HCT116 (cell line): ENCODE results near the gene MKI67. TPM values are rescaled to one million over a fixed set of nuclear protein-coding genes. Genes with fewer than 3 reads are reported as not detected.

Source experiments
- ATAC-seq: fragments of 200-7000 bp; cut with Tn5 transposase; 2 replicates; pipeline ENCODE4 v1.9.1; 2020; ENCODE audit warnings: mild to moderate bottlenecking, moderate library complexity
- BruUV-seq: library from RNA; stranded (reverse); fragments of 400-500 nt; replicated peaks from 2 replicates; lab custom pipeline; 2021; lab: Mats Ljungman, UMichigan
- CTCF ChIA-PET: fragments of 300-600 bp; sonication (Branson Sonifier 250); formaldehyde crosslinking; loops from one replicate; lab custom pipeline; 2021; ENCODE audit warnings: antibody characterized with exemption; lab: Charles Lee
- POLR2A ChIA-PET: fragments of 300-600, 350-600 bp; sonication (Branson Sonifier 250); formaldehyde crosslinking; loops from one replicate; lab custom pipeline; 2021; ENCODE audit warnings: antibody characterized with exemption; lab: Charles Lee
- RAD21 ChIA-PET, 2 experiments: fragments of 300-600 bp; sonication (Branson Sonifier 250); formaldehyde crosslinking; loops; one replicate each; lab custom pipeline; 2023; ENCODE audit warnings: low total read pairs in 2 of 2; ENCODE audit not compliant: uncharacterized antibody in 2 of 2, unreplicated experiment in 2 of 2, low non-redundant PET in 1 of 2; lab: Charles Lee
- DNase-seq: peaks from one replicate; pipeline ENCODE4 v3.0.0-alpha.2; 2010; ENCODE audit warnings: low read depth, low spot score
- H2AFZ ChIP-seq: fragments of 200-600 bp; shearing (Covaris generic), sonication (generic); 2 replicates; pipeline ENCODE4 v1.6.1; 2017; ENCODE audit warnings: low read depth, mixed run types, mixed read lengths, antibody characterized with exemption, low read length; ENCODE audit not compliant: poor library complexity, severe bottlenecking
- H3K27ac ChIP-seq: 2 replicates; pipeline ENCODE4 v1.5.1; 2012; ENCODE audit warnings: low read depth, low read length
- H3K27me3 ChIP-seq: fragments of 200-600 bp; sonication (generic); 2 replicates; pipeline ENCODE4 v1.6.1; 2016; ENCODE audit warnings: mixed run types, low read length, mixed read lengths; ENCODE audit not compliant: insufficient read depth
- H3K36me3 ChIP-seq, 2 experiments: fragments of 200-500 bp in 1 of 2; fragments of 200-600 bp in 1 of 2; sonication (Bioruptor generic) in 1 of 2; sonication (generic) in 1 of 2; 2 replicates each; pipeline versions ENCODE4 v1.5.1 to v1.6.1; 2014 to 2016; ENCODE audit warnings: low read length in 2 of 2, inconsistent platforms in 1 of 2, mixed read lengths in 1 of 2, mixed run types in 1 of 2; ENCODE audit not compliant: insufficient read depth in 2 of 2, control insufficient read depth in 1 of 2
- H3K4me1 ChIP-seq, 2 experiments: fragments of 200-600 bp in 1 of 2; sonication (generic) in 1 of 2; 2 replicates each; pipeline versions ENCODE4 v1.5.1 to v1.6.1; 2012 to 2017; ENCODE audit warnings: low read length in 2 of 2, inconsistent platforms in 1 of 2, mild to moderate bottlenecking in 1 of 2, mixed read lengths in 1 of 2, mixed run types in 1 of 2, moderate library complexity in 1 of 2; ENCODE audit not compliant: insufficient read depth in 2 of 2, control insufficient read depth in 1 of 2
- H3K4me2 ChIP-seq: fragments of 200-600 bp; sonication (generic); 2 replicates; pipeline ENCODE4 v1.6.1; 2017; ENCODE audit warnings: mixed run types, low read length, mixed read lengths
- H3K4me3 ChIP-seq, 2 experiments: fragments of 200-600 bp in 1 of 2; sonication (generic) in 1 of 2; replicated peaks in 1 of 2; 2 replicates each; pipeline ENCODE4 v1.5.1; 2011 to 2016; ENCODE audit warnings: low read length in 2 of 2, control low read depth in 1 of 2, low read depth in 1 of 2, mild to moderate bottlenecking in 1 of 2, mixed read lengths in 1 of 2, mixed run types in 1 of 2
- H3K79me2 ChIP-seq: fragments of 200-600 bp; sonication (generic); 2 replicates; pipeline ENCODE4 v1.6.1; 2017; ENCODE audit warnings: mild to moderate bottlenecking, mixed run types, low read length, moderate library complexity, mixed read lengths; ENCODE audit not compliant: insufficient read depth
- H3K9ac ChIP-seq: fragments of 200-600 bp; sonication (generic); 2 replicates; pipeline ENCODE4 v1.6.1; 2016; ENCODE audit warnings: low read length, mixed read lengths
- H3K9me2 ChIP-seq: fragments of 200-600 bp; sonication (generic), shearing (Covaris generic); 2 replicates; pipeline ENCODE4 v1.6.1; 2017; ENCODE audit warnings: mixed run types, mild to moderate bottlenecking, moderate library complexity; ENCODE audit not compliant: insufficient read depth
- H3K9me3 ChIP-seq, 2 experiments: fragments of 200-500 bp in 1 of 2; fragments of 200-600 bp in 1 of 2; sonication (Bioruptor generic) in 1 of 2; sonication (generic) in 1 of 2; 2 replicates each; pipeline ENCODE4 v1.6.1; 2014 to 2017; ENCODE audit warnings: low read length in 2 of 2, mixed read lengths in 2 of 2, inconsistent platforms in 1 of 2, low read depth in 1 of 2, mild to moderate bottlenecking in 1 of 2, mixed run types in 1 of 2, moderate library complexity in 1 of 2; ENCODE audit not compliant: control insufficient read depth in 1 of 2, insufficient read depth in 1 of 2
- H4K20me1 ChIP-seq: fragments of 200-600 bp; sonication (generic), shearing (Covaris generic); 2 replicates; pipeline ENCODE4 v1.6.1; 2017; ENCODE audit warnings: mixed run types, mild to moderate bottlenecking, moderate library complexity; ENCODE audit not compliant: insufficient read depth
- CBX3 ChIP-seq: IDR thresholded peaks from 2 replicates; pipeline ENCODE4 v1.6.1; 2012; ENCODE audit warnings: low read depth
- EGR1 ChIP-seq: IDR thresholded peaks from 2 replicates; pipeline ENCODE4 v1.6.1; 2012; ENCODE audit warnings: low read depth
- SP1 ChIP-seq: IDR thresholded peaks from 2 replicates; pipeline ENCODE4 v1.6.1; 2012; ENCODE audit warnings: low read depth
- SRF ChIP-seq: IDR thresholded peaks from 2 replicates; pipeline ENCODE4 v1.6.1; 2012; ENCODE audit warnings: low read depth
- YY1 ChIP-seq: IDR thresholded peaks from 2 replicates; pipeline ENCODE4 v1.6.1; 2011; ENCODE audit warnings: low read length, low read depth, moderate library complexity, mild to moderate bottlenecking; ENCODE audit not compliant: insufficient replicate concordance; ENCODE audit errors: extremely low read depth
- ZFX ChIP-seq: fragments of 450-650 bp; IDR thresholded peaks from 2 replicates; pipeline ENCODE4 v1.6.1; 2017
- ZNF274 ChIP-seq: fragments of 200-500 bp; sonication (Bioruptor generic); IDR thresholded peaks from 2 replicates; pipeline ENCODE4 v1.6.1; 2014; ENCODE audit warnings: mild to moderate bottlenecking, low read depth, low read length, inconsistent platforms
- intact Hi-C: fragments of 100-400 bp; cut with micrococcal nuclease; formaldehyde crosslinking; loops from 2 replicates; pipeline ENCODE4 v1.10.0; 2022
- total RNA-seq: library from RNA; stranded (reverse); gene quantifications from one replicate; pipeline ENCODE4 v1.2.1, GENCODE V29; 2021; ENCODE audit not compliant: unreplicated experiment
- TF ChIP-seq, protein P1 (sequence below), 3 experiments: fragments of 200-600 bp in 1 of 3; sonication (generic) in 1 of 3; IDR thresholded peaks in 2 of 3; conservative IDR thresholded peaks in 1 of 3; 2 replicates each; pipeline ENCODE4 v1.5.1; 2012 to 2017; ENCODE audit warnings: low read depth in 2 of 3, low read length in 2 of 3, antibody characterized with exemption in 1 of 3, borderline replicate concordance in 1 of 3, control low read depth in 1 of 3, mild to moderate bottlenecking in 1 of 3, mixed read lengths in 1 of 3, mixed run types in 1 of 3, moderate library complexity in 1 of 3; ENCODE audit not compliant: insufficient read depth in 1 of 3

MKI67 gene
- total RNA-seq, 1 experiment from 2014 or later = 202 TPM

DNA sequence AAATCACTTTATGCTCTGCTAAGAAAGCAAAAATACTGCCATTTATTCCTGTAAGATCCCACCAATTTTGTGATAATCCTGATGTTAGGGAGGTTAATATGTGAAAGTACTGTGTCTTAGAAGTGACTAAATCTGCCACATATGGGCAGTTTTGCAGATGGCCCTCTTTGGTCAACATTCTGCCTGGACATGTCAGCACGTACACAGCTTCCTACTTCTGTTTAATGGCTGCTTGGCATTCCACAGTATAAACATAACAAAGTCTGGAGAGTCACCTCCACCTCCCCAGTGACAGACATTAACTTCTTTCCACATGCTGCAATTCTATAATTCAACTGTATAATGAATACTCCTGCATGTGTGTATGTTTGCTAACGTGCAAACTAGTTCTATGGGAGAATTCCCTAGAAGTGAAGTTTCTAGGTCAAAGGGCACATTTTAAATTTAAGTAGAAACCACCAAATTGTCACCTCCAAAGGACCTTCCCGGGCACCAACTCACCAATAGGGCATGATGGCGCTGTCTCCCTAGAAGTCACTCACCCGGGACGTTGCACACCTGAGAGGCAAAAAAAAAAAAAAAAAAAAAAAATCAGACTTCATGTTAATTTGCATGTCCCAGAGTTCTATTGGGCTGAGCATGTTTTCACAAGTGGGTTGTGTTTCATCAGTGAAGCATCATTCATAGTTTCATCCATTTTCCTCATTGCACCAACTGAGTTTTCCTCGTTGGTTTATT lies 38.9 kb downstream of the MKI67 start (continued):
- TF ChIP-seq, protein P1, sequence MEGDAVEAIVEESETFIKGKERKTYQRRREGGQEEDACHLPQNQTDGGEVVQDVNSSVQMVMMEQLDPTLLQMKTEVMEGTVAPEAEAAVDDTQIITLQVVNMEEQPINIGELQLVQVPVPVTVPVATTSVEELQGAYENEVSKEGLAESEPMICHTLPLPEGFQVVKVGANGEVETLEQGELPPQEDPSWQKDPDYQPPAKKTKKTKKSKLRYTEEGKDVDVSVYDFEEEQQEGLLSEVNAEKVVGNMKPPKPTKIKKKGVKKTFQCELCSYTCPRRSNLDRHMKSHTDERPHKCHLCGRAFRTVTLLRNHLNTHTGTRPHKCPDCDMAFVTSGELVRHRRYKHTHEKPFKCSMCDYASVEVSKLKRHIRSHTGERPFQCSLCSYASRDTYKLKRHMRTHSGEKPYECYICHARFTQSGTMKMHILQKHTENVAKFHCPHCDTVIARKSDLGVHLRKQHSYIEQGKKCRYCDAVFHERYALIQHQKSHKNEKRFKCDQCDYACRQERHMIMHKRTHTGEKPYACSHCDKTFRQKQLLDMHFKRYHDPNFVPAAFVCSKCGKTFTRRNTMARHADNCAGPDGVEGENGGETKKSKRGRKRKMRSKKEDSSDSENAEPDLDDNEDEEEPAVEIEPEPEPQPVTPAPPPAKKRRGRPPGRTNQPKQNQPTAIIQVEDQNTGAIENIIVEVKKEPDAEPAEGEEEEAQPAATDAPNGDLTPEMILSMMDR (IDR thresholded peaks at IDR 0.05 in 2 of 3, conservative IDR thresholded peaks at IDR 0.05 in 1 of 3; ENCODE audit: borderline replicate concordance in 1 of 3, insufficient read depth in 1 of 3, low read depth in 2 of 3, low read length in 2 of 3) = 0 out of 6 replicates have a peak, but pooled peaks of 1 of the 3 experiments have one; percentile 18
- TF ChIP-seq CBX3 (no peak), ZNF274 (no peak), YY1 (no peak), ZFX (no peak)

DNA sequence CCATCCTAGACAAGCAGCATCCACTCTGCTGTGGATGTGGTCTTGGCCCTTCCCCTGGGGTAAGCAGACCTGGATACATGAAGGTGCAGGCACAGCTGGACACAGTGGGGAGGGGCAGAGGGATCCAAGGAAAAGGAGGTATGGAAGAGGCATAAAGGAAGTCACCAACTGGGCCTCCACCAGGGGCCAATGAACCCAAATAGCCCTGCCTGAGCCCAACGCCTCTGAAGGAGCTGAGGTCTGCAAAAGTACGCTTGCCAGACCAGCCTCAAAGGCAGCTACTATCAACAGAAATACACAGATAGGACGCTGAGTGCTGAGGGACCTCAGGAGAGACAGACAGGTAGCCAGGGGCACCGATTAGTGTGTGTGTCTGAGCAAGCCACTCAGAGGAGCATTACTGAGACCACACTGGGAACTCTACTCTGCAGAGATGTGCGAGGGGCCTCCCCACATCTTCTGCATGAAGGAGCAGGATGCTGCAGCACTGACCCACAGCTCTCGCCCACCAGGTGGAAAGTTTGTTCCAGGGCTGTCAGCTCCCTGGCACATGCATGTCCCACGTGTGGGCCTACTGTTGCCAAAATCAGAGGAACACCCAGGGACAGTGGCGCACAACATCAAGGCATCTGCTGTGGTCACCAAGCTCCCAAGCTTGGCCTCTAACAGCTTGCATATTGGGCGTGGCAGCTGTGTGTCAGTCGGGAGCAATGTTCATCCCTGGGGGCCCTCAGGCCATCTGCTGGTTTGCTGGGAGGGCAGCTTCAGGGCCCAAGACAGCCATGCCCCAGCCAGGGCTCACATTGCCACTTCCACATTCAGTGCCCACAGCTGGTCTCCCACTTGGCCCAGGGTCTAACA lies 40.0 kb downstream of the MKI67 start:
- ATAC-seq (no peak), DNase-seq (no peak)
- Histone ChIP-seq H3K9me2 (no peaks in the 10 kb centered on the region), H3K4me1 (peaks cover 0 to 7% of the 10 kb centered on the region in 2 experiments; a peak in 1 of 4 replicates), H3K27ac (no peak overlapping the region), H3K27me3 (no peaks in the 10 kb centered on the region), H3K4me2 (no peak overlapping the region), H3K4me3 (no peak overlapping the region), H4K20me1 (no peaks in the 10 kb centered on the region; the same call in 1 of the 2 replicates), H2AFZ (no peak overlapping the region), H3K9me3 (no peaks in the 10 kb centered on the region), H3K36me3 (no peaks in the 10 kb centered on the region), H3K9ac (no peak overlapping the region), H3K79me2 (no peaks in the 10 kb centered on the region)
- ChIA-PET CTCF (no interaction called here), POLR2A (no interaction called here), RAD21 (no interaction called here)
- BruUV-seq = no TSS peak
- intact Hi-C loops = no loop called here
- TF ChIP-seq EGR1 (no peak), SP1 (no peak), SRF (no peak)
